Measurements from ENCODE around the gene PRSS21.

Gene PRSS21

DNA sequence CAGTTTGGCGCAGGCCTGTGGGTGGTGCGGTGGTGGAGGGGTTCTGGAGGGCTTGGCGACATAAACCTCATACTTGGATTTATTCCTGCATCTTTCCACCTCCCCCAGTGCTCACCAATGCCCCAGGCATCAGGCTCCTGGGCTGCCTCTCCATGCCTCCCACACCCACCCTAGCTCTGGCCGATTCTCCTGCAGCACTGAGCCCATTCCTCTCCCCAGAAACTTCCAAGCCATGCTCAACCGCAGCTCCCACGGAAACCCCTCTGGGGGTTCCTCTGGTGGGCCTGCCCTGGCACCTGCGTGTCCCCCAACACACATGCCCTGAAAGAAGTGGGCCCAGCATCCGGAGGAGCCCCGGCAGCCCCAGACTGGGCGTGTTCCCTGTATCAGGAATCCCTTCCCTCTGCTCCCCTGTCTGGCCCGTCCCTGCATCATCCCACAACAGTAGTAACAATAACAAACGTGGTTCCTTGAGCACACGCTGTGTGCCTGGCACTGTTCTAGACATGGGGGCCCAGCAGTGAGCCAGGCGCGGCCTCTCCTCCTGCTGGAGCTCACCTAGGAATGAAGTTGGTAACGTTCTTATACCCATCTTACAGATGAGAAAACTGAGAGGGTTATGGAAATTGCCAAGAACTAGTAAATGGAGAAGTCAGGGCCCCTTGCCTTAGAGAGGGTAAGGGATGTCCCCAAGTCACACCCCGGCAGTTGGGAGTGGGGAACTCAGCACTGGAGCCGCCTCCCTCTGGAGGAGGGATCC is 2.3 kb downstream of the PRSS21 start:
- Histone ChIP-seq H3K9me3 (ENCODE audit: insufficient read depth, low read length) (no peaks in the 10 kb centered on the region), H3K79me2 (ENCODE audit: low read length) (no peaks in the 10 kb centered on the region), H3K9ac (ENCODE audit: low read length) (no peak overlapping the region)

DNA sequence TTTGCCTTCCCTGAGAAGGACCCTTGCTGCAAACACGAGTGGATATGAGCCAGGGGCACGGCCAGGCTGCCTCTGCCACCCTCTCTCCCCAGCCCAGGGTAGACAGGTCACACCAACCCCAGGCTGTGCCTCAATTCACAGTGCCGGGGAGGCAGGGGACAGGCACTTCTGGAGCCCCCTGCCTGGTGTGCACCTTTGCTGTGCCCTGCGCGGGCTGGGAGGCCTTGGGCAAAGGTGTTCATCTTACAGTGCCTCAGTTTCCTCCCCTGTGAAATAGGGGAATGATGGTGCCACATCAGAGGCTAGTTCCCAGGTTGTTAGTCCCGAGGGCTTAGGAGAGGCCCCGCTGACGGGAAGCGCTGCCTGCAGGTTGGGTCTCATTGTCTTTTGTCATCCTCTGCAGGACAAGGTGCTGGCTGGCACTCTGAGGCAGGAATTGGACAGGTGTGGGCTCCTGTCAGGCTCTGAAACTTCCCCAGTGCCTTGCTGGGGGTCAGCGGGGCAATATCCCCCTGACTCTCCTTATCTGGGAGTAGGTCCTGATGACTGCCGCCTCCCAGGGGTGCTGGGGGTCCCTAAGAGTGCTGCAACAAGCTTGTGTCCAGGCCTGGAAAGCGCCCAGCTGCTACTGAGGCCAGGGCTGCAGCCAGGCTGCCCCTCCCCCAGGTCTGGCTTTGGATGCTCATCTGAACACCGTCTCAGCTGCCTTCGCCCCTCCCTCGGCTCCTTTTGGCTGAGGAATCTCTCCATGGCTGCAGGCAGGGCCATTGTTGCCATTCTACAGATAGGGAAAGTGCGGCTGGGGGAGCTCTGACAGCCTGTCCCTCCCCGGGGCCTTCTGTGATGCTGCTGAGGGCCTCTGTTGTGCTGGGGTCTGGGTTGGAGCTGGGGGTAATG is 3.1 kb downstream of the PRSS21 start:
- Histone ChIP-seq H4K20me1 (ENCODE audit: insufficient read depth, low read length) (no peaks in the 10 kb centered on the region), H3K4me1 (ENCODE audit: low read length) (no peaks in the 10 kb centered on the region), H3K27ac (ENCODE audit: low read length) (no peak overlapping the region), H3K27me3 (ENCODE audit: low read depth, low read length) (peaks cover 9% of the 10 kb centered on the region; the same call in 1 of the 2 replicates), H3K9ac (ENCODE audit: low read length) (no peak overlapping the region), H3K36me3 (replicated peaks; ENCODE audit: low read depth, low read length) (no peaks in the 10 kb centered on the region), H3K4me2 (ENCODE audit: low read length) (no peak overlapping the region), H3K9me3 (ENCODE audit: insufficient read depth, low read length) (no peaks in the 10 kb centered on the region), H2AFZ (ENCODE audit: low read depth, low read length) (no peak overlapping the region), H3K4me3 (ENCODE audit: low read length) (no peak overlapping the region), H3K79me2 (ENCODE audit: low read length) (no peaks in the 10 kb centered on the region)
- no peak for TF ChIP-seq EZH2phosphoT487 (IDR thresholded peaks at IDR 0.05; ENCODE audit: low read depth)
- TF ChIP-seq, protein P1, sequence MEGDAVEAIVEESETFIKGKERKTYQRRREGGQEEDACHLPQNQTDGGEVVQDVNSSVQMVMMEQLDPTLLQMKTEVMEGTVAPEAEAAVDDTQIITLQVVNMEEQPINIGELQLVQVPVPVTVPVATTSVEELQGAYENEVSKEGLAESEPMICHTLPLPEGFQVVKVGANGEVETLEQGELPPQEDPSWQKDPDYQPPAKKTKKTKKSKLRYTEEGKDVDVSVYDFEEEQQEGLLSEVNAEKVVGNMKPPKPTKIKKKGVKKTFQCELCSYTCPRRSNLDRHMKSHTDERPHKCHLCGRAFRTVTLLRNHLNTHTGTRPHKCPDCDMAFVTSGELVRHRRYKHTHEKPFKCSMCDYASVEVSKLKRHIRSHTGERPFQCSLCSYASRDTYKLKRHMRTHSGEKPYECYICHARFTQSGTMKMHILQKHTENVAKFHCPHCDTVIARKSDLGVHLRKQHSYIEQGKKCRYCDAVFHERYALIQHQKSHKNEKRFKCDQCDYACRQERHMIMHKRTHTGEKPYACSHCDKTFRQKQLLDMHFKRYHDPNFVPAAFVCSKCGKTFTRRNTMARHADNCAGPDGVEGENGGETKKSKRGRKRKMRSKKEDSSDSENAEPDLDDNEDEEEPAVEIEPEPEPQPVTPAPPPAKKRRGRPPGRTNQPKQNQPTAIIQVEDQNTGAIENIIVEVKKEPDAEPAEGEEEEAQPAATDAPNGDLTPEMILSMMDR (IDR thresholded peaks at IDR 0.05; ENCODE audit: low read depth, low read length): no peak

More for the DNA sequence above, 2.3 kb downstream of the PRSS21 start:
- H3K4me2 ChIP-seq (ENCODE audit: low read length): no peak overlapping the region
- H3K27me3 ChIP-seq (ENCODE audit: low read depth, low read length): peaks cover 9% of the 10 kb centered on the region; the same call in 1 of the 2 replicates
- no peak overlapping the region for H2AFZ ChIP-seq (ENCODE audit: low read depth, low read length)
- TF ChIP-seq, protein P1 (IDR thresholded peaks at IDR 0.05; ENCODE audit: low read depth, low read length): no peak
- TF ChIP-seq EZH2phosphoT487 (IDR thresholded peaks at IDR 0.05; ENCODE audit: low read depth): no peak
- no peak overlapping the region for H3K4me3 ChIP-seq (ENCODE audit: low read length)
- H4K20me1 ChIP-seq (ENCODE audit: insufficient read depth, low read length): no peaks in the 10 kb centered on the region
- no peaks in the 10 kb centered on the region for H3K4me1 ChIP-seq (ENCODE audit: low read length)
- H3K27ac ChIP-seq (ENCODE audit: low read length): no peak overlapping the region
- no peaks in the 10 kb centered on the region for H3K36me3 ChIP-seq (replicated peaks; ENCODE audit: low read depth, low read length)

DNA sequence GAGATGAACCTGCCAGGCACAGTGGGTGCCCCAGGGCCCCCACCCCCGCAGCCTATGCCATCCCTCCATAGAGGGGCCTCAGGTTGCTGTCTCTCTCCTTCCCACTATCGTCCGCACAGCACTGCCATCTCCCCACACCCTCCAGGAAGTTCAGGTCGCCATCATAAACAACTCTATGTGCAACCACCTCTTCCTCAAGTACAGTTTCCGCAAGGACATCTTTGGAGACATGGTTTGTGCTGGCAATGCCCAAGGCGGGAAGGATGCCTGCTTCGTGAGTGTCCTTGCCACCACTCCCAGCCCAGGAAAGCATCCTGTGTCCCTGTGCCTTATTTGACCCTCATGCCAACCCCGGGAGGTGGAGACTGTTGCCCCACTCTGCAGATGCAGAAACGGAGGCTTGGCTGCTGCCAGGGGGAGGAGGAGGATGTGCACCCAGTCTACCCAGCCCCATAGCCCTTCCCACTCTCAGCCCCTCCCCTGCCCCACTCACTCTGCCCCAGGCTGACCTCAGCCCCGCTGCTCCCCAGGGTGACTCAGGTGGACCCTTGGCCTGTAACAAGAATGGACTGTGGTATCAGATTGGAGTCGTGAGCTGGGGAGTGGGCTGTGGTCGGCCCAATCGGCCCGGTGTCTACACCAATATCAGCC is 3.9 kb downstream of the PRSS21 start:
- no peak overlapping the region for H3K27ac ChIP-seq (ENCODE audit: low read length)
- H3K4me3 ChIP-seq (ENCODE audit: low read length): no peak overlapping the region
- H3K27me3 ChIP-seq (ENCODE audit: low read depth, low read length): peaks cover 9% of the 10 kb centered on the region; the same call in 1 of the 2 replicates
- H2AFZ ChIP-seq (ENCODE audit: low read depth, low read length): no peak overlapping the region
- no peak overlapping the region for H3K9ac ChIP-seq (ENCODE audit: low read length)
- H3K4me1 ChIP-seq (ENCODE audit: low read length): no peaks in the 10 kb centered on the region
- no peaks in the 10 kb centered on the region for H3K36me3 ChIP-seq (replicated peaks; ENCODE audit: low read depth, low read length)
- TF ChIP-seq, protein P1 (IDR thresholded peaks at IDR 0.05; ENCODE audit: low read depth, low read length): no peak
- TF ChIP-seq EZH2phosphoT487 (IDR thresholded peaks at IDR 0.05; ENCODE audit: low read depth): no peak
- no peaks in the 10 kb centered on the region for H4K20me1 ChIP-seq (ENCODE audit: insufficient read depth, low read length)
- H3K4me2 ChIP-seq (ENCODE audit: low read length): no peak overlapping the region
- H3K9me3 ChIP-seq (ENCODE audit: insufficient read depth, low read length): no peaks in the 10 kb centered on the region
- H3K79me2 ChIP-seq (ENCODE audit: low read length): no peaks in the 10 kb centered on the region
